Neural crest cell (in vitro differentiated cells): ENCODE data around the gene SALL3. TPM values are rescaled to one million over a fixed set of nuclear protein-coding genes. Genes with fewer than 3 reads are reported as not detected.

ENCODE experiments used
- DNase-seq: peaks from one replicate; pipeline ENCODE4 v3.0.0; 2021; ENCODE audit warnings: low read depth, mixed read lengths, low spot score
- H3K27ac Mint-ChIP-seq: one replicate; pipeline ENCODE4 v1.8.0; 2021; ENCODE audit warnings: mild to moderate bottlenecking, mixed read lengths; ENCODE audit not compliant: unreplicated experiment
- H3K27me3 Mint-ChIP-seq: 2 replicates; pipeline ENCODE4 v1.8.0; 2021; ENCODE audit warnings: low read depth, mild to moderate bottlenecking, mixed read lengths
- H3K36me3 Mint-ChIP-seq: 2 replicates; pipeline ENCODE4 v1.8.0; 2021; ENCODE audit warnings: low read depth, mild to moderate bottlenecking, mixed read lengths
- H3K4me1 Mint-ChIP-seq: 2 replicates; pipeline ENCODE4 v1.8.0; 2021; ENCODE audit warnings: mixed read lengths
- H3K4me3 Mint-ChIP-seq: one replicate; pipeline ENCODE4 v1.8.0; 2021; ENCODE audit warnings: mild to moderate bottlenecking, mixed read lengths
- H3K9me3 Mint-ChIP-seq: 2 replicates; pipeline ENCODE4 v1.8.0; 2021; ENCODE audit warnings: mixed read lengths
- CTCF ChIP-seq: fragments of 200-600 bp; sonication (generic); conservative IDR thresholded peaks from 2 replicates; pipeline ENCODE4 v1.5.0; 2021; ENCODE audit warnings: antibody characterized with exemption, mild to moderate bottlenecking
- total RNA-seq: library from RNA; stranded (reverse); gene quantifications from 2 replicates; pipeline ENCODE4 v1.2.1, GENCODE V29; 2021

Gene SALL3
- total RNA-seq, 1 donor from 2014 or later: 9.1 TPM

- Mint-ChIP-seq H3K9me3 (no peaks in the 10 kb centered on the region), H3K4me1 (peaks cover 18% of the 10 kb centered on the region)
- no peak for DNase-seq
Measured at GRCh38 chr18:78971511-78972245, 7.9 kb upstream of the SALL3 start.

GRCh38 chr18:78972385-78972918 lies 7.2 kb upstream of the SALL3 start:
- H3K27ac Mint-ChIP-seq: no peak overlapping the region
- peaks cover 9% of the 10 kb centered on the region for H3K36me3 Mint-ChIP-seq
- peaks cover 90% of the 10 kb centered on the region for H3K27me3 Mint-ChIP-seq
- DNase-seq: no peak
- peak overlapping the region; percentile 70 for H3K4me3 Mint-ChIP-seq
- TF ChIP-seq CTCF: no peak
- H3K4me1 Mint-ChIP-seq: peaks cover 23% of the 10 kb centered on the region
- no peaks in the 10 kb centered on the region for H3K9me3 Mint-ChIP-seq

More at GRCh38 chr18:78971511-78972245, 7.9 kb upstream of the SALL3 start:
- TF ChIP-seq CTCF: no peak
- peaks cover 82% of the 10 kb centered on the region for H3K27me3 Mint-ChIP-seq
- H3K27ac Mint-ChIP-seq: peak overlapping the region; percentile 13
- peak overlapping the region; percentile 36 for H3K4me3 Mint-ChIP-seq
- H3K36me3 Mint-ChIP-seq: peaks cover 9% of the 10 kb centered on the region

- peaks cover 9% of the 10 kb centered on the region for H3K36me3 Mint-ChIP-seq
- TF ChIP-seq CTCF: no peak
- H3K27me3 Mint-ChIP-seq: peaks cover 90% of the 10 kb centered on the region
- no peak for DNase-seq
- no peaks in the 10 kb centered on the region for H3K9me3 Mint-ChIP-seq
- H3K4me1 Mint-ChIP-seq: peaks cover 24% of the 10 kb centered on the region
- peak overlapping the region; percentile 70 for H3K4me3 Mint-ChIP-seq
- H3K27ac Mint-ChIP-seq: no peak overlapping the region
Measured at GRCh38 chr18:78972930-78973331, 6.7 kb upstream of the SALL3 start.

GRCh38 chr18:78973357-78974083 lies 6.1 kb upstream of the SALL3 start:
- peaks cover 9% of the 10 kb centered on the region for H3K36me3 Mint-ChIP-seq
- H3K27me3 Mint-ChIP-seq: peaks cover 91% of the 10 kb centered on the region
- no peak for DNase-seq
- H3K4me1 Mint-ChIP-seq: peaks cover 30% of the 10 kb centered on the region
- H3K4me3 Mint-ChIP-seq: no peak overlapping the region
- TF ChIP-seq CTCF: no peak
- no peaks in the 10 kb centered on the region for H3K9me3 Mint-ChIP-seq
- no peak overlapping the region for H3K27ac Mint-ChIP-seq

GRCh38 chr18:78974115-78974761 lies 5.4 kb upstream of the SALL3 start:
- no peak for TF ChIP-seq CTCF
- H3K4me1 Mint-ChIP-seq: peaks cover 32% of the 10 kb centered on the region
- H3K4me3 Mint-ChIP-seq: no peak overlapping the region
- H3K27ac Mint-ChIP-seq: no peak overlapping the region
- no peaks in the 10 kb centered on the region for H3K9me3 Mint-ChIP-seq
- peaks cover 9% of the 10 kb centered on the region for H3K36me3 Mint-ChIP-seq
- no peak for DNase-seq
- H3K27me3 Mint-ChIP-seq: peaks cover 86% of the 10 kb centered on the region
